GM10266 (cell line): ENCODE results near the gene TMEM72.

ENCODE experiments used
- DNase-seq: peaks from one replicate; pipeline ENCODE4 v3.0.0; 2012; ENCODE audit errors: extremely low spot score
- TF ChIP-seq, protein P1 (sequence below): IDR thresholded peaks from 2 replicates; pipeline ENCODE4 v1.5.1; 2012; ENCODE audit warnings: mild to moderate bottlenecking, low read depth; ENCODE audit not compliant: control insufficient read depth, insufficient read depth; ENCODE audit errors: missing control alignments

The TMEM72 gene

DNA sequence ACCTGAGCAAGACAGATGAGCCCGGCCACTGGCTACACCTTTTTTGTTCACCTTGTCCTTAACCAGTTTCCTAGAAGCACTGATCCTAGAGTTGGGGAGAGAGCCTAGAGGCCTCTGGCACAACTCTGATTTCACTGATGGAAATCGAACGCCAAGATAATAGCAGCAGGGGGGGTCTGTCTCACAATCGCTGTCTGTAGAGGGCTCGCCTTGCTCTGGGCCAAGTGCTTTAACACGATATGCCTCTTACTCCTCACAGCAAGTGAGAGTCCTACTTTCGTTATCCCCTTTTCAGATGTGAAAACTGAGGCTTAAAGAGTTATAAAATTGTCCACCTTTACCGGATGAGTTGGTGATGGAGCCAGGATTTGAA is 48.9 kb downstream of the TMEM72 start:
- DNase-seq: no peak
- TF ChIP-seq, protein P1, sequence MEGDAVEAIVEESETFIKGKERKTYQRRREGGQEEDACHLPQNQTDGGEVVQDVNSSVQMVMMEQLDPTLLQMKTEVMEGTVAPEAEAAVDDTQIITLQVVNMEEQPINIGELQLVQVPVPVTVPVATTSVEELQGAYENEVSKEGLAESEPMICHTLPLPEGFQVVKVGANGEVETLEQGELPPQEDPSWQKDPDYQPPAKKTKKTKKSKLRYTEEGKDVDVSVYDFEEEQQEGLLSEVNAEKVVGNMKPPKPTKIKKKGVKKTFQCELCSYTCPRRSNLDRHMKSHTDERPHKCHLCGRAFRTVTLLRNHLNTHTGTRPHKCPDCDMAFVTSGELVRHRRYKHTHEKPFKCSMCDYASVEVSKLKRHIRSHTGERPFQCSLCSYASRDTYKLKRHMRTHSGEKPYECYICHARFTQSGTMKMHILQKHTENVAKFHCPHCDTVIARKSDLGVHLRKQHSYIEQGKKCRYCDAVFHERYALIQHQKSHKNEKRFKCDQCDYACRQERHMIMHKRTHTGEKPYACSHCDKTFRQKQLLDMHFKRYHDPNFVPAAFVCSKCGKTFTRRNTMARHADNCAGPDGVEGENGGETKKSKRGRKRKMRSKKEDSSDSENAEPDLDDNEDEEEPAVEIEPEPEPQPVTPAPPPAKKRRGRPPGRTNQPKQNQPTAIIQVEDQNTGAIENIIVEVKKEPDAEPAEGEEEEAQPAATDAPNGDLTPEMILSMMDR: no peak

- TF ChIP-seq, protein P1: no peak
- no peak for DNase-seq
Measured at GRCh38 chr10:44960482-44961229, 49.5 kb downstream of the TMEM72 start.

DNA sequence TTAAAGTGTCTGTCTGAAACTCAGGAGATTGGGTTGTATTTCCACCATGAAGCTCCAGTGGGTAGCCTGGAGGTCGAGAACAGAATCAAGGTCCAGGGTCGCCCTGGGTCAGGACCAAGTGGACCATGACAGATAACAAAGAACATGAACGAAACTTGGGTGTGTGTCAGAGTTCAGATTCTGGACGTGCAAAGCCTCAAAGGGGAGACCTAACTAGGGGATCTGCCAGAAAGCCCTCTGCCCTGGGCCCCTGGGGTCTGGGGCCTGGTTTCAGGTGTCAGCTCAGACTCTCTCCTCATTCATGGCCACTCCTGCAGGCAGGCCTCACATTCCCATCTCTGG is 50.1 kb downstream of the TMEM72 start:
- TF ChIP-seq, protein P1: no peak

GRCh38 chr10:44961931-44962750 is 51.0 kb downstream of the TMEM72 start:
- TF ChIP-seq, protein P1: no peak
- DNase-seq: no peak

More for the DNA sequence above, 50.1 kb downstream of the TMEM72 start:
- DNase-seq: no peak

- TF ChIP-seq, protein P1: peak; percentile 30
- DNase-seq: no peak
Measured at GRCh38 chr10:44962870-44963738, 52.0 kb downstream of the TMEM72 start.

DNA sequence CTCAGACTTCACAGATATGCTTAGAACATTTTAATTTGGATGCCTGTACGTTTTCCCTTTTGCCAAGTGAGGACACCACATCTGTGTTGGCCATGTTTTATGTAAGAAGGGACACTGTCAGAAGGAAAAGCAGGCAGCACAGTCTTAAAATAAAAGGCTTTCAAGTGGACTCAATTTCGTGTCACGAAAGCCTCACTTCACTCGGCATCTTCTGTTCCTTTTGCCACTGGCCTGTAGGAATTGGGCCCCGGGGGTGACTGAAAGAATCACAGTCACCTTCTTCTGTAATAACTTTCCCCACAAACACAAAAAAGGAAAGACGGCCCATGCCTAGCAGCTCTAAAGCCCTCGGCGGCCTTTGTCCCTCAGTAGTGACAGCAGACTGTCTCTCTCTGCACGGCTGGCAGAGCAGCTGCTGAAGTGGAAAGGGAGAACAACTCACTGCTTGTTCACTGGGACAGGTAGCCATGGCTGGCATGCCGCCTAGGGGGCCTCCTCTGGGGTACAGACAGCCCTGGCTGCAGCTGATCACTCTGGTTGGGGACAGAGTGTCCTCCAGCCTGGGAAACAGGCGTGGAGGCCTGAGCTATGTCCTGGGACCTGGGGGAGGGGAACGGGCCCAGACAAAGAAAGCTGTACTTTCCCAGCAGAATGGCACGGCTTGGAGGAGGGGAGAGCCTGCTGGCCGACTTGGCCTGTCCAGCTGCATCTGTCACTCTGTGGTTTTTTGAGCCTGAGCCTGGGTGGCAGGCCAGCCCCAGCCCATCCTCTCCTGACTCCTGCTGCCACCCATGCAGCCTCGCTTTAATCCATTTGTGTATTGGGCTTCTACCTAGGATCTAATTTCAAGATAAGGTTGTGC is 52.9 kb downstream of the TMEM72 start:
- TF ChIP-seq, protein P1: no peak
- DNase-seq: no peak
